Frontal cortex (tissue), 4 donors: ENCODE data around the gene KAT8. TPM values are rescaled to one million over a fixed set of nuclear protein-coding genes. Genes with fewer than 3 reads are reported as not detected.
"Not testable (repeated sequence)": the region's sequence is repeated elsewhere in the genome, so short reads cannot be mapped to it uniquely, and the experiment has no call there.

Experiments used
- DNase-seq, 2 donors: peaks; one replicate each; pipeline ENCODE4 v3.0.0; 2012; ENCODE audit warnings: low spot score in 2 of 2
- FAIRE-seq: peaks from 2 replicates; lab custom pipeline; 2012; peaks lifted over from hg19 to GRCh38; lab: Jason Lieb, UNC
- total RNA-seq: library from RNA; depleted of rRNA; stranded (reverse); fragments of >200 nt; gene quantifications from one replicate; pipeline ENCODE4 v1.2.3, GENCODE V29; 2014
- donor health status: control.
- donor health status: control.
- donor health status: control.

KAT8 gene
- total RNA-seq, 1 donor from 2014 or later = 47.7 TPM

DNA sequence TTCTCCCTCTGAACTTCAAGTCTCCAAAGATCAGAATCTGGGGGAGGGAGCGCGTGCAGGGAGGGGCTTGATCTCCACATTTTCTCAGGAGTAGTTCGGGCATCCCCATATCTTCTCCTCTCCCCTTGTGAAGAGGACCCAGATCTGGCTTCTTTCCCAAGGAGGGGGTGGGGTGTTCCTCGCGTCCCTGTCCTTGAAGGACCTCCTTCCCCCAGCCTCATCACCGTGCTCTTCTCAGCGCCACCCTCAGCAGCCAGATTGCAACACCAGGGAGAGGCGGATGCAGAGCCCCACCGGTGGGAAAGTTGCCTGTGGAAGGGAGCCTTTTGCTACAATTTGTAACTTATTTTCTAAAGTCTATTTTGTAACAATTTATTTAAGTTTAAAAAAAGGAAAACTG, 34.4 kb upstream of the KAT8 start:
- FAIRE-seq (no peak), DNase-seq (no peak)

DNA sequence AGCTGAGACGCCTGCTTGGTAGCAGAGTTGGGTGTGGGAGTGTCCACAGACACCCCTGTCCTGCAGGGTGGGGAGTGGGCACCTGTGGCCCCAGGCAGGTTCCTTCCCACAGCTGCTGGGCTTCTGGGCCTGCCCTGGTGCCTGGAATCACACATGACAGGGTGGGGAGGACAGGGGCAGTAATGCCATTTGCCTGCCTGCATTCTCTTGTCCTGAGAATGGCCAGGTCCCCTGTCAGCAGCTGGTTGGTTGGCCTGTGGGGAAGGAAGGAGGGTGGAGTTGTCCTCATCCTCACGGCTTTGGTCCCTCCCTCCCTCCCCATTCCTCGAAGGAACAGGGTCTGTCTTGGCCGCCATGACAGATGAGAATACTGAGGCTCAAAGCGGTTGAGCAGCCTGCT, 33.9 kb upstream of the KAT8 start:
- DNase-seq = no peak
- no peak for FAIRE-seq

DNA sequence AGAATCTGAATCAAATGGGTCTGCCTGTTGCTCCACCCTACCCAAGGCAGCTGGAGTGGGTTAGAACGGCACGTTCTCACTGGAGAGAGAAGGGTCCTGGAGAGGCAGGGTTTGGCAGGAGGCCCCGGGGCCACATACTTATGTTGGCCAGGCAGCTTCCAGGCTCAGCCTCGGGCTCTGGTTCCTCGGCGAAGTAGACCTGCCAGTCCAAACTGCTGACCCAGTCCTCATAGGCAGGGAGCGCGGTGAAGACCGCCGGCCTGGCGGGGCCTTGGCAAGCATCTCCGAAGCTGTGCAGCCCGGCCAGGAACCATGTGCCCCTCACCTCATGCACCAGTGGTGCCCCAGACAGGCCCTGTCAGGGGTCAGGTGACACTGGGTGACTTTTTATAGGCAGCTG, 33.5 kb upstream of the KAT8 start:
- DNase-seq = no peak
- no peak for FAIRE-seq

DNA sequence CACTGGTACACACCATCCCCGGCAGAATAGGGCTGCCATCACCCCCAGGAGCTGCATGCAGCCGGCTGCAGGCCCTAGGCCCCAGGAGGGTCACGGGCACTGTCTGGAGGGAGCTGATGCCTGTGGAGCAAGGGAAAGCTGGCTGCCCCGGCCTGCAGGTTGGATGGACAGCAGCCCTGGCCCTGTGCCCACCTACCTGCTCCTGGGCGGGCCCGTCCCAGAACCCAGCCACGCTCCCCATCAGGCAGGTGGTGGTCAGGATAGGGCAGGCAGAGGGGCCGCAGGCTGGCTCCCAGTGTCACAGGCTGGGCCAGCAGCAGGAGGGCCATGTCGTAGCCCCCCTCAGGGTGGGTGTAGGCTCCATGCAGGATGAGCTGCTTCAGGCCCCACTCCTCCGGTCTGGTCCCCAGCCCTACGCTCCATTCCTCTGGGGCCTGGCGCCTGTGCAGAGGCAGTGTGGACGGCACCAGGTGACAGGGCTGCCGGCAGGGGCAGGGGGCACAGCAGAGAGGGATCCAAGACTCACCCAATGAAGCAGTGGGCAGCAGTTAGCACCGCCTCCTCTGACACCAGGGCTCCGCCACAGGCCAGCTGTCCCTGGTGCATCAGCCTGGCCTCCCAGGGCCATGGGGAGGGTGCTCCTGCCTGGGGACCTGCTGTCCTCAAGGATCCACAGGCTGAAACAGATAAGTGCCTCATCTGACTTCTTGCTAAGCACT, 32.7 kb upstream of the KAT8 start:
- FAIRE-seq (no peak), DNase-seq (no peak)

GRCh38 chr16:31085411-31085810, 32.1 kb upstream of the KAT8 start:
- no peak for DNase-seq
- no peak for FAIRE-seq

DNA sequence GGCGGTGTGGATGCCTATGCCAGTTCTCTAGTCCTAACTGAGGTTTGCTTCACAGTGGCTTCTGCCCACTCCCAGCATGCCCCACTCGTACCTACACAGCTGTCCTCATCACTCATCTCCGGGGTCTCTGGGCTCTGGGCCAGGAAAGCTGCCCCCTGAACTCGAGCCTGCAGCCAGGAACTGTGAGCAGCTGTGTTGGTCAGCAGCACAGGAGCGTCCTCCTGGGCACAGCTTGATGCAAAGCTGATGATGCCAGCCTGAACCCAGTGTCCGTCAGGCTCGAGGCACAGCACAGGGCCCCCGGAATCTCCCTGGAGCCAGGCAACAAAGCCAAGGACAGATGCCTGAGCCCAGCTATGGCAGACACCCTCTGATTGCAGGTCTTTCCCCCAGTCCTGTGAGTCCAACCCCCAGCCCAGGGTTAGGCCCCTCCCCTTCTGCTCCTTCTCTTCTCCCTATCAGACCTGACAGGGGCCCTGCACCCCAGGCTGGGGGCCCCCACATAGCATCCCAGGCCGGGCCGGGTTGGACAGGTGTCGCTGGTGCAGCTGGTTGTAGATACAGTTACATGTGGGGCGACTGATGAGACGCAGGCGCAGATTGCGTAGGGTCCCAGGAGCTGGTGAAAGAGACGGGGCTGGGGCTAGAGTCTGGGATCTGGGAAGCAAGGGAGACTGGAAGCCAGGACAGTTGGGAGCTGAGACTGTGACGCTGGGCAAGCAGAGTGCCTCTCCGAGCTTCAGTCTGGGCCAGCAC, 31.4 kb upstream of the KAT8 start:
- FAIRE-seq = no peak
- DNase-seq = no peak

DNA sequence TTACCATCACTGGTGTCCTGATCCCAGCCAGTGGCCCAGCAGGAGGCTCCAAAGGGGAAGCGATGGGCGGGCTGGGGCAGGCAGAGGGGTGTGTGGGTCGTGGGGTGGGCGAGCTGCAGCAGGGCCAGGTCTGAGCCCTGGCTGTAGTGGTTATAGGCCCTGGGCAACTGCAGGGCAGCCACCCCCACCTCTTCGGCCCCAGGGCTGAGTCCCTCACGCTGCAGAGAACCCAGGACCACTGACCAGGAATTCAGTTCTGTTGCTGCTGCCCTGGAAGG, 30.9 kb upstream of the KAT8 start:
- no peak for FAIRE-seq
- DNase-seq = no peak

DNA sequence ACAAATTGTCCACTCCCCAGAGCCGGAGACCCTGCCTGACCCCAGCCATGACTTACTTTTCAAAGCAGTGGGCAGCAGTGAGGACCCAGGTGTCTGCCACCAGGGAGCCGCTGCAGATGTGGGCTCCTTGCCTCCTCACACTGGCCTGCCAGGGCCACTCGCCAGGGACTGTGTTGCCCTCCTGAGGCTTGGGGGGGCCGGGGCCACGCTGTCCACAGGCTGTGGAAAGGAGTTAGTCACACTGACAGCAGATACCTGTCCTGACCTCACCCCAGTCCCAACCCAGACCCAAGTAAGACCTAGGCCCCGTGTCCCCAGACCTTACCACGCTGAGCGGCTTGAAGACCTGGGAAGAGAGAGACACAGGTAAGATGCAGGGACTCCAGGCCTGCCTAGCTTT, 30.0 kb upstream of the KAT8 start:
- no peak for FAIRE-seq

DNA sequence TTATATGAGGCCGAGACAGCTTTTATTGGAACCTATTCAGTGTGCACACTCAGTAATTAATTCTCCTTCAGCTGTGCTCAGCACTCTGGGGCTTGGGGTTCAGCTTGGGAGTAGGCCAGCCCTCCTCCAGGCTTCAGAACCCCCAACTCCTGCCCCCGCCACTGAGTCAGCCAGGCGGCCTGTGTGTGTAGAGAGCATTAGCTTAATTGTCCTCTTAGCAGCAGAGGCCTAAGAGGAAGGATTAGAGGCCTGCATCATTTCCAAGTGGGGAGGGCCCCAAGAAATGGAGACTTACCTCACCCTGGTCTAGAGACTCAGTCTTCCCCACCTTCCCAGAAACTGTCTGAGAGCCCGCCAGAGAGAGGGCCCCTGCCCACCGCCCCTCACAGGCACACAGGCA, 29.5 kb upstream of the KAT8 start:
- FAIRE-seq (no peak), DNase-seq (no peak)

More for the DNA sequence above, 30.0 kb upstream of the KAT8 start:
- no peak for DNase-seq

DNA sequence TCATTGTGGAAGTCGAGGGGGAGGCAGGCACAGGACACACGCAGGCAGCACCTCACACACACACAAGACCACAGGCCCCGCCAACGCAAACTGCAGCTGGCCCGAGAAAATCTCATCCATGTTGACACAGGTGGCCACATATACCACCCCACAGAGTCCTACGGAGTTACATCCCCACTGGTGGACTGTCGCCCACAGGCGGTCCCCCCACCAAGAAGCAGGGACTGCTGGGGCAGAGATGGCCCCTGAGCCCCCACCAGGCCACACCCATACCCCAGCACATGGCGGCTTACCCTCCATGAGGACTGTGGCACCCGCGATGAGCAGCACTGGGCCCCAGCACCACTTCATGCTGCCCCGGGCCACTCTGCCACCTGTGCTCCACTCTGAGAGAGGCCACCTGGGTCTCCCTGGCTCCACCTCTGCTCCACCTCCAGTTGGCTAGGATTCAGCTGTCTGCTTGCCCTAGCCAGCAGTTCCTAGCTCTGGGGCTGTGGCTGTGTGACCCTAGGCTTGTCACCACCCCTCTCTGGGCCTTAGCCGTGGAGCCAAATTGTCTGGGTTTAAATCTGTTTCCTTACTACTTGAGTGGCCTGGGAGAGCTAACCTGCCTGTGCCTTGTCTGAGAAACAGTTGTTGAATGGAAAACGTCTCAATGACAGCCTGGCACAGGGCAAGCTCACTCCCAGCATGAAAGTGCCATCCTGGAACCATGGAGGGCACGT, 28.8 kb upstream of the KAT8 start, which contains the start of gene PRSS53:
Gene PRSS53 (minus strand): TSS at position 485 of the 725 bp plus-strand sequence. CDS start 134 bp downstream, at position 351.
- no peak for FAIRE-seq
- DNase-seq = no peak

DNA sequence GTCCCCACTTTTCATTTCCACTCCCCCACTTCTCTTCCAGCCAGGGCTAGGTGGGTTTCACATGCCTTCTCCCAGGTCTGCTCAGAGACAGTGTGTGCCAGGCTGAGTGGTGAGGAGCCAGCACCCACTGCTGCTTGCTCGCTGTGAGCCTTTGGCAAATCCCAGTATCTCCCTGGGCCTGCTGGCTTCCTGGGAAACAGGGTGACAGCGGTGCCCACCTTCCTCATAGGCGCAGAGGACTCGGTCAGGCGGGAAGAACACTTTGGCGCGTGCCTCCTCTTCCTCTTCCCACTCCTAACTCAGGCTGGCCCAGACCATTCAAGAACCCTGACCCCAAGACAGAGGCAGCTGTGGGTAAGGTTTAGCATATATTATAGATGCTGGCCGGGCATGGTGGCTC, 28.3 kb upstream of the KAT8 start:
- FAIRE-seq (no peak), DNase-seq (no peak)

DNA sequence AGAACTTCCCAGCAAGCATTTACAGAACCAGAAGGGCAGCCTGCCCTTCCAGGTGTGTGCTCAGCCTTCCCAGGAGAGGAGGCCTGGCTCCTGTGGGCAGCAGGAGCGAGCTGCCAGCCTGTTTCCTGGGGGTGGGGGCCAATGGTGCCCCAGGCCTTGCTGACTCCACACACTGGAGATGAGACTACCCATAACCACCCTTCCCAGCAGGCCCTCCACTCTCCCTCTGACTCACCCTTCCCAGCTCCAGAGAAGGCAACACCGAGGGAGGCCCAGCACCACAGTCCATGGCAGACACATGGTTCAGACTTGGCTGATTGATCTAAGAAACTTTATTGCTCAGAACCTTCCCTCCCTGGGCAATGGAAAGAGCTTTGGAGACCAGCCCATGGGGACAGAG, 26.9 kb upstream of the KAT8 start:
- DNase-seq (no peak), FAIRE-seq (no peak)

DNA sequence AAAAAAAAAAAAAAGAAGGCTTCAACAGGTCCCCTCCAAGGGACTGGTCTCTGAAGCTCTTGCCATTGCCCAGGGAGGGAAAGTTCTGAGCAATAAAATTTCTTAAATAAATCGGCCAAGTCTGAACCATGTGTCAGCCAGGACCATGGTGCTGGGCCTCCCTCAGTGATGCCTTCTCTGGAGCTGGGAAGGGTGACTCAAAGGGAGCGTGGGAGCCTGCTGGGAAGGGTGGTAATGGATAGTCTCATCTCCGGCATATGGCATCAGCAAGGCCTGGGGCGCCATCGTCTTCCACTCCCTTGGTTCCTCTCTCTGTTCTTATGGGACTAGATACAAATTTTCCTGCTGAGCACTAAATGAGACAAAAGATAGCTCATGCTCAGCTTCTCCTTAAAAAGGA, 25.1 kb upstream of the KAT8 start:
- DNase-seq = no peak
- FAIRE-seq = no peak

GRCh38 chr16:31093132-31093703, 24.2 kb upstream of the KAT8 start:
- FAIRE-seq (no peak), DNase-seq (peak in 1 of 2 donors; percentile 64)

GRCh38 chr16:31094088-31094423, 23.4 kb upstream of the KAT8 start:
- no peak for DNase-seq
- FAIRE-seq = no peak

DNA sequence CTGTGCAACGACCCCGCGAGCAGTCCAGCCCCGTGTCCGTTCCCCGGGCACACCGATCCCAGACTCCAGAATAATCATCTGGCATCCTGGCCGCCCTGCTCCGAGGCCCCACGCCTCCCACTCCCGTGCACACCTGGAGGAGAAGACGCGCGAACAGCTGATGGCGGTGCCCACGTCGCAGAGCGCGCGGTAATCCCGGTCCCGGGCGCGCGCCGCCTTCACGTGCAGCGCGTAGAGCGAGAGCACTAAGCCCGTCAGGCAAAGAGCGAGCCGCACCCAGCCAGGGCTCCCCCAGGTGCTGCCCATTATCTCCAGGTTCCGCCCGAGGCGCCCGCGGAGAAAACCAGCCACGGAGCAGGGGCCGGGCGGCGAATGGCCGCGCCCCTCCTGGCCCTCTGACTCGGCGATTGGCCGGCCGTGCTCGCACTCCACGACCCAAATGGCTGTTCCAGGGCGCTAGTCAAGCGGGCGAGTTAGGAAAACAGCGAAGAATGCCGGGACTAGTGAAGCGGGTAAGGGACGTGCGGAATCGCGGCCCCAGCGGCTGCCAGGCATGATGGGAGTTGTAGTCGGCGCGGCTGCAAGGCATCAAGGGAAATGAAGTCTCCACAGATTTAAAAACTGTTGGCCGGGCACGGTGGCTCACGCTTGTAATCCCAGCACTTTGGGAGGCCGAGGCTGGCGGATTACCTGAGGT, 22.9 kb upstream of the KAT8 start, which contains the start of gene VKORC1:
Gene VKORC1 (minus strand): TSS at position 374 of the 697 bp plus-strand sequence. CDS start 68 bp downstream, at position 306.
- no peak for FAIRE-seq
- peak; percentile 89 to 90 for DNase-seq

GRCh38 chr16:31099860-31100638, 17.4 kb upstream of the KAT8 start:
- no peak for DNase-seq
- no peak for FAIRE-seq

DNA sequence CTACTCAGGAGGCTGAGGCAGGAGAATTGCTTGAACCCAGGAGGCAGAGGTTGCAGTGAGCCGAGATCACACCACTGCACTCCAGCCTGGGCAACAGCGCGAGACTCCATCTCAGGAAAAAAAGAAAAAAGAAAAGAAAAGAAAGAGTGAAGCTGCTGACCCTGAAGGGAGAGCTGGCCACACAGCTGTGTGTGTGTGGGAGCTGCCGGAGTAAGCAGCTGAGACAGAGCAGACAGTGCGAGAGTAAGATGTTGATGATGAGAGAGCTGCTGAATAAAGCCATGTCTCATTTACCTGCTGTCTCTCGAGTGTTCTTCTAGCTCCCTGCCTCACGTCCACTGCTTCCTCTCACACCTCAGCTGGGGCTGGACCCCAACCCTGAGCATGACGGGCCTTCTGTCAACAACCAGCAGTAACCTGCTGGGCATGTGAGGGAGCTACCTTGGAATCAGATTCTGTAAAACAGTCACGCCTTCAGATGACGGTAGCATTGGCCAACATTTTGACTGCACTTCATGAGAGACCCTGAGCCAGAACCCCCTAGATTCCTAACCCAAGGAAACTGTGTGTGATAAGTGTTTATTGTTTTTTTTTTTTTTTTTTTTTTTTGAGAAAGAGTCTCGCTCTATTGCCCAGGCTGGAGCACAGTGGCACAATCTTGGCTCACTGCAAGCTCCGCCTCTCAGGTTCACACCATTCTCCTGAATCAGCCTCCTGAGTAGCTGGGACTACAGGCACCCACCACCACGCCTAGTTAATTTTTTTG, 16.4 kb upstream of the KAT8 start:
- DNase-seq, FAIRE-seq: not testable (repeated sequence)
